ENCODE results near the gene ASZ1. TPM values are rescaled to one million over a fixed set of nuclear protein-coding genes. Genes with fewer than 3 reads are reported as not detected.

Gene ASZ1
- total RNA-seq (2012; rRNA removed) (not detected in 2 replicates), polyA plus RNA-seq (2012; rRNA removed) (not detected in 2 replicates), Bru-seq, nascent RNA (percentile 5 among the genes with signal in this experiment), BruChase-seq, experiment 1, labeled RNA remaining after a 6-hour chase (percentile 4 among the genes with signal in this experiment), BruChase-seq, experiment 2, labeled RNA remaining after a 2-hour chase (percentile 7 among the genes with signal in this experiment)
- polyA plus RNA-seq (2012; cell fraction: cytosol; rRNA removed) = not detected in 2 replicates
- polyA plus RNA-seq (2012; cell fraction: nucleus; rRNA removed; ENCODE audit: low replicate concordance) = 0.03 TPM in 1 of 2 replicates, not detected in the other
- long read RNA-seq = 0 reads

DNA sequence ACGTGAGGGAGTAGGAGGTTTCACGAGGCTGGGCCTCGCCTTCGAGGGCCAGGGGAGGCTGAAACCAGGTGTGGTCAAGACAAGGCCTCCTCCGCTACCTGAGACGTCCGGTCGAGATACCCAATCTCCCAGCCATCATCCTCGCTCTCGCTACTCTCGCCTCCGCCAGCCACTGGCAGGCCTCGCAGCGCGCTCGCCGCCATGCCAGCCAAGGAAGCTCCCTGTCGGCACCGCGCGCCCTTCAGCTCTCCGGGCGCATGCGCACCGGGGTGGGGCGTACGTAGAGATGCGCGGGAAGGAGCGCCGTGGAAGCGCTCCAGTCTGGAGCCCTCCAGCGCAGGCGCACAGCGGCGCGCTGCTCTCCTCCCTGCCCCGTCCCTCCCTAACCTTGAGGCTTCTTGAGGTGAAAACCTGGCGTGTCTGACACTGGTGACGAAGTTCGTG, at the start of gene ASZ1:
Gene ASZ1 (minus strand): TSS at position 236 of the 444 bp plus-strand sequence. CDS start 33 bp downstream, at position 203.
- H4K20me1 ChIP-seq (ENCODE audit: insufficient read depth, low read length) = no peaks in the 10 kb centered on the region
- in situ Hi-C loops (cut with MboI; ENCODE audit: low sequenced_read_pairs) = no loop called here
- H3K79me1 ChIP-seq (ENCODE audit: low read depth in 1 of 2, low read length in 2 of 2) = no peaks in the 10 kb centered on the region
- POLR2A ChIA-PET (ENCODE audit: unreplicated experiment) = no interaction called here
- no peak within 1 kb of the TSS for H4K91ac ChIP-seq (ENCODE audit: insufficient read depth, low read depth, low read length)
- H3K4ac ChIP-seq (ENCODE audit: low read depth, low read length) = no peak within 1 kb of the TSS
- no peak within 1 kb of the TSS for H3K14ac ChIP-seq (replicated peaks; ENCODE audit: low read depth, low read length)
- no peak within 1 kb of the TSS for H2BK15ac ChIP-seq (ENCODE audit: low read depth, low read length)
- H3K4me1 ChIP-seq (ENCODE audit: control insufficient read depth, insufficient read depth, low read length) = no peaks in the 10 kb centered on the region
- no peak within 1 kb of the TSS for H4K5ac ChIP-seq (ENCODE audit: low read depth, low read length)
- intact Hi-C loops (cut with micrococcal nuclease) = no loop called here
- no peaks in the 10 kb centered on the region; the same call in 1 of the 2 replicates for H3K9me3 ChIP-seq (ENCODE audit: control insufficient read depth, insufficient read depth, low read length)
- no peak within 1 kb of the TSS for H4K8ac ChIP-seq (ENCODE audit: low read depth in 2 of 2, low read length in 2 of 2)
- dilution Hi-C loops (cut with HindIII; ENCODE audit: low sequenced_read_pairs, unreplicated experiment) = no loop called here
- H2AFZ ChIP-seq (replicated peaks; ENCODE audit: low read length, poor library complexity) = no peak within 1 kb of the TSS
- no peaks in the 10 kb centered on the region for H3K9me1 ChIP-seq (ENCODE audit: insufficient read depth, low read length)
- no peak within 1 kb of the TSS for H3K27ac ChIP-seq (ENCODE audit: insufficient read depth, low read length)
- ATAC-seq (ENCODE audit: low read depth) = no peak
- no peak within 1 kb of the TSS for H2BK20ac ChIP-seq (ENCODE audit: low read depth, low read length)
- H3K4me2 ChIP-seq (ENCODE audit: low read depth, low read length) = no peak within 1 kb of the TSS
- H3K9ac ChIP-seq (ENCODE audit: low read depth, low read length) = no peak within 1 kb of the TSS
- no peak within 1 kb of the TSS for H3K18ac ChIP-seq (ENCODE audit: low read depth, low read length)
- H2BK120ac ChIP-seq (ENCODE audit: low read depth, low read length) = no peak within 1 kb of the TSS
- H3K36me3 ChIP-seq (ENCODE audit: control insufficient read depth, insufficient read depth, low read length) = no peaks in the 10 kb centered on the region
- H3K4me3 ChIP-seq (ENCODE audit: insufficient read depth, low read depth, low read length) = no peak within 1 kb of the TSS
- no TSS peak for BruUV-seq (replicated peaks)
- H2AK5ac ChIP-seq (ENCODE audit: low read depth, low read length) = no peak within 1 kb of the TSS
- WGBS, 2 experiments (ENCODE audit: extremely low coverage in 2 of 2, insufficient read length in 1 of 2) = 100% methylated on average over 3 of the region's 41 CpGs; no CpG with 5 or more reads in 1 of the 2 experiments
- TF ChIP-seq MAFK (IDR thresholded peaks at IDR 0.05; ENCODE audit: low read depth, low read length) = no peak
- no peak within 1 kb of the TSS for H3K23ac ChIP-seq (ENCODE audit: low read depth, low read length)
- no peak within 1 kb of the TSS for H2AK9ac ChIP-seq (replicated peaks; ENCODE audit: low read depth, low read length, poor library complexity)
- no peak within 1 kb of the TSS for H3K56ac ChIP-seq (ENCODE audit: extremely low read depth, insufficient read depth, low read length)
- H2BK5ac ChIP-seq (ENCODE audit: low read depth, low read length, poor library complexity, severe bottlenecking) = no peak within 1 kb of the TSS
- CTCF ChIA-PET = no interaction called here
- H3K27me3 ChIP-seq (ENCODE audit: control insufficient read depth, insufficient read depth, low read length) = no peaks in the 10 kb centered on the region
- no peak for DNase-seq
